Measurements from ENCODE around the gene MYO5B.

MYO5B gene

GRCh38 chr18:50188652-50189051 is 6.3 kb downstream of the MYO5B start:
- DNase-seq (ENCODE audit: low read depth): no peak

DNA sequence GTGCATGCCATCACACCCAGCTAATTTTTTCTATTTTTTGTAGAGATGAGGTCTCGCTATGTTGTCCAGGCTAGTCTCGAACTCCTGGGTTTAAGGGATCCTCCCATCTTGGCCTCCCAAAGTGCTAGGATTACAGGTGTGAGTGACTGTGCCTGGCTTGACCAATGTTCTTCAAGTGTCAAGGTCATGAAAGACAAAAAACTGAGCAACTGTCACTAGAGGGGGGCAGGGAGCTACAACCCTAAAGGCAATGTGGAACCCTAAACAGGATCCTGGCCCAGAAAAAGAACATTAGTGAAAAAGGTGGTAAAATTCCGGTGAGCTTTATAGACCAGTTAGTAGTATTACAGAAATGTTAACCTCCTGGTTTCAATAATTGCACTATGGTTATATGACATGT is 7.3 kb downstream of the MYO5B start:
- DNase-seq (ENCODE audit: low read depth): no peak

GRCh38 chr18:50186385-50186784 is 8.6 kb downstream of the MYO5B start:
- no peak for DNase-seq (ENCODE audit: low read depth)

- no peak for DNase-seq (ENCODE audit: low read depth)
Measured at GRCh38 chr18:50183556-50183955, 11.4 kb downstream of the MYO5B start.

DNA sequence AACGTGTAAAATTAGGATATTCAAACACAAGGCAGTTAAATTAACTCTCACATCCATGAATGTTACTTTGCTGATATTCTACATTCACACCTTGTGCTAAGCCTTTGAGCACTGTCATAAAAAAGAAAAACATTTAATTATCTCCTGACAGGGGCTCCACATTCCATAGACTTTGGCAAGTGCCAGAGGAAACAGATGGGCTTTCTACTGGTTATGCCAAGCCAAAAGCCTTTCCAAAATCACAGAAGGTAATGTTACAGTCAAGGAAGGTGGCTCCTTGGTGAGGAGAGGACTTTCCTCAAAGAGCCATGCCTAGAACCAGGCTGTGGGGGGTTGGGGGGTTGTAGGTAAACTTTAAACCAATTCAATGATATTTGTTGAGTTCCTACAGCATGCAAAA is 12.4 kb downstream of the MYO5B start:
- no peak for DNase-seq (ENCODE audit: low read depth)

DNA sequence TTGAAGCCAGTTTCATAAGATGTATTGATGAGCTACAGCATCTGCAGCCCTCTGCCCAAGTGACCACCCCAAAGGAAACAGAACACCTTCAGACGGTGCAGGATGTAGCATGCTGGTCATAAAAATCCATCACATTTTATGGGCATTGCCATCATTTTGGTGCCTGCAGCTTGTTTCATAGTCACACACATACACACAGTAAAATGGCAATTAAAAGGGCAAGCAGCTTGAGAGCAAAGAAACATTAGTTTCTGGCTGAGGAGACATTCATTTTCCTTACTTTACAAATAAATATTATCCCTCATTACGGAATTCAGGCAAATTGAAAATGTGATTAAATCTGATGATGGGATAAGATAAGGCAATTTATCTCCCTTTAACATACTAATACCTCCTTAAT is 13.4 kb downstream of the MYO5B start:
- no peak for DNase-seq (ENCODE audit: low read depth)

- DNase-seq (ENCODE audit: low read depth): no peak
Measured at GRCh38 chr18:50179465-50179864, 15.5 kb downstream of the MYO5B start.

DNA sequence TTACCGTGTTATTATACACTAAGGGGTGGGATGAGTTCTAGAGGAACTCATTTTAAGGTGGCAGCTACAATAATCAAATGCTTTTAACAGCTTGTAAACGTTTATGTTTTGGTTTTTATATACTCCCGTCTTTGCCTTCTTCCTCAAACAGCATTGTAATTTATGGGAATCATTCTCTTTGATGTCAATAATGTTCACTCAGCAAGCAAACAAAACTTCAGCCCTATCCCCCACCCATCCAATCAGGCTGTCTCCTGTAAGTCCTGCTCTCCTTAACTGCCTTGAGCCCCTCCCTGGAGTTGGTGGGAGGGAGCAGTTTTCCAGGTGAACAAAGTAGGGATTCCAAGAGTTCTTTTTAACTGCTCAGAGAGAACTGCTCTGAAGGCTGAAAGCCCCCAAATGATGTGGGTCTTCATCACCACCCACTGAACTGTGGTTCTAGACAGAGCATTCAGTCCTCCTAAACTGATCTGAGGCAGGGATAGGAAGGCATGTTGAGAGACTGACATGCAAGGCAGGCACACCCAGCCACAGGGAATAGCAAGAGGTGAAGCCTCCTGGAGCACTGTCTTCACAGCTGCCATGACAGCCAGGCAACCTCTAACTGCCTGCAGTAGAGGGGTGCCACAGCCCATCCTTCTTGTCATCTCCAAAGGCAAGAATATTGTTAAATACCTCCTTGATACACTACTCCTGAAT is 17.5 kb downstream of the MYO5B start:
- DNase-seq (ENCODE audit: low read depth): no peak

DNA sequence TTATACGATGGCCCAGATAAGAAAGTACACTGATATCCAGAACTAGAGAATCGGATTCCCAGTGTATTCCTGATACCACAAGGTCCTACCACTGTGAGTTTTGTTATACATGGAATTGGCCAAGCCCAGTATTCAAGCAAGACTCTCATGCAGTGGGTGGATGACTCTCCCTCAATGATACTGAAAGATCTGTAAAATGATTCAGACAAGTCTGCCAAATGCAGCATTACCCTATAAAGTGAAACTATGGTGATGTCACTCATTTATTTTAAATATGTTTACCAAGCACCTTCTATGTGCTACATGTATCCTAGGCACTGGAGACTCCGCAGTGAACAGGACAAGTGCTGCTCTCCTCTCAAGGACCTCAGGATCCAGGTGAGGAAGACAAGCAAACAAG is 22.6 kb downstream of the MYO5B start:
- DNase-seq (ENCODE audit: low read depth): no peak

DNA sequence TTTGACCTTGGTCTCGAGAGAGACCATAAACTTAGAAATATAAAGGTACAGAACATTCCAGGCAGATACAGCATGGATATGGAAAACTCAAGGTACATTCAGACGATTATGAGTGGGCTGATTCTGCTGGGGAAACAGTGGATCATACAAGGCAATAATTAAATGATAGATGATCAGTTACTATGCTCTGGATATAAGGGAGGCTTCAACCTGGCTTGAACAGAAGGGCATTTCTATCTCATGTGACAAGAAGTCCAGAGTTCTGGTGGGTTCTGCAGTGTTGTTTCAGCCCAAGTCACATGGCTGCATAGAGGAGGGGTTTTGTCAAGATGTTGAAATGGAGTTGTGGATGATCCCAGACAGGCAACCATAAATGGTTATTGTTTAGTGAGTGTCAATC is 23.5 kb downstream of the MYO5B start:
- no peak for DNase-seq (ENCODE audit: low read depth)

DNA sequence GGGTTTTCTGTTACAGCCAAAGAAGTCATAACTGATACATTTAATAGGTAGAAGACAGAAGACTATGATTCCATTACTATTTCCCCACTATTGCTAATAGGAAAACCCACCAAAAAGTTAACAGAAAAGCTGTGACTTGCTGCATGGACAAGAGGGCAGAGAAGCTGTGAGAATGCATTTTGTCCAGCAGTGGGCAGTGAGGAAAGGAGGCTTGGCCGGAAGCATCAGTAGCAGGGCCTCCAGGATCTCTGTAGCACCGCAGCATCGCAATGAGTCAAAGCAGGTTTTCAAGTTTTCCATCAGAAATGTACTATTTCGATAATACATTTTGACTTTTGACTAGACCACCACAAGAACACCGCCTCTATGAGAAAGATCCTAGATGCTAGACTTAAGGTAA is 24.9 kb downstream of the MYO5B start:
- DNase-seq (ENCODE audit: low read depth): no peak

GRCh38 chr18:50169149-50169548 is 25.8 kb downstream of the MYO5B start:
- no peak for DNase-seq (ENCODE audit: low read depth)

- DNase-seq (ENCODE audit: low read depth): no peak
Measured at GRCh38 chr18:50167966-50168365, 27.0 kb downstream of the MYO5B start.

DNA sequence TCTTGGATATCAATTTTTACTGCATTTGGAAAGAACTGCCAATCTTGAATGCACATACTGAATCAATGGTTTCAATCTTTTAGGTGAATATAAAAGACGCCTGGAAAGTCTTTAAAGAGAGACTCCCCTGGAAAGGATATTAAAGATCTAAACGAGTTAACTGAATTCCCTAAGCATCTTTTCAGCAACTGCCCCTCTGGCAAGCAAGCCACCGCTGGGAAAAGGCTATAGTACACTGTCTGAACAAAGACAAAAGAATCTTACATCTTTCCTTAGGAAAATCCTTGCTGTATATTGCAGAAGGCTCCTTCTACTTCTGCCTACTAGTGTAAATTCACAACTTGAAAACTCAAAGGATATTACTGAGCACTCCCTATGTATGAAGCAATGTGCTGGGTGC is 28.0 kb downstream of the MYO5B start:
- DNase-seq (ENCODE audit: low read depth): no peak

DNA sequence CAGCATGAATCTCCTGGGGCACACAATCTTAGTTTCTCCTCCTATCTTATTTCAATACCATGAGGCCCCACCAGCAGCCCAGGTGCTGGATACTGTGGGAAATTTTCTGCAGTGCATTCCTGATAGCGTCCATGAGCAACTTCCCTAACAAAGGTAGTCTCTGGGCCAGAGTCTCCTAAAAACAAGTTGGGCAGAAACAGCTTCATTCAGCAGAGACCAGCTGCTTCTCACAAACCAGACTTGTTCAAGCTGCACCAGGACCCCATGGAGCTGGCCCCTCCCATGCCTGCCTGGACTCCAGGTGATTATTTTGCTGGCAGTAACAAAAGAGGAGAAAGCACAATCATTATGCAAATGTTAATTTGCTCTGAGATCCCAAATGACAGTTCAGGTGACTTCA is 31.4 kb downstream of the MYO5B start:
- no peak for DNase-seq (ENCODE audit: low read depth)

- peak; percentile 40 for DNase-seq (ENCODE audit: low read depth)
Measured at GRCh38 chr18:50162486-50163304, 32.3 kb downstream of the MYO5B start.

DNA sequence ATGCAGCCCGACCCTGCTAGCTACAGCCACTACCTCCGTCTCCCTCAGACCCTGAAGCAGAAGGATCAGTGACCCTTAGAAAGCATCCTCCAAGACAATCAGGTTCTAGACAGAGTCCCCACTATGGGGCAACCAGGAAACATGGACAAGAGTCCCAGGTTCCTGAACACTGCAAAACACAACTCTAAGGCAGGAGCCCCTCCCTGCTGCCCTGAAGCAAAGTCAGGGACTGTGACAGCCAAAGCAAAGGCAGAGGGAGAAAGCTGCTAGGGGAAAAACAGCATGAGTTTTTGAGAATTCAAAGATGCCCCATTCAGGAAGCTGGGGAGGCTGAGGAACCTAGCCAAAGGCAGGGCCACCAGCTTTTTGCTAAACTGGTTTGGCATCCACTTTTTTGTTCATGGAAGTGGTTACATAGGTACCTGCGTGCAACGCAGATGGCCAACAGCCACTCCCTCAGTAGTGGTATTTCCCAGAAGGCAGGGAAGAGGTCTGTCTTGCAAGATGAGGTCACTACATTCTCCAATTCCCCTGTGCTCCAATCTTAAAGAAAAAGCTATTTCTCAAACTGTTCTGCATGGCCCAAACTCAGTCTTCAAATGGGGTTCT is 33.2 kb downstream of the MYO5B start:
- peak; percentile 9 for DNase-seq (ENCODE audit: low read depth)

DNA sequence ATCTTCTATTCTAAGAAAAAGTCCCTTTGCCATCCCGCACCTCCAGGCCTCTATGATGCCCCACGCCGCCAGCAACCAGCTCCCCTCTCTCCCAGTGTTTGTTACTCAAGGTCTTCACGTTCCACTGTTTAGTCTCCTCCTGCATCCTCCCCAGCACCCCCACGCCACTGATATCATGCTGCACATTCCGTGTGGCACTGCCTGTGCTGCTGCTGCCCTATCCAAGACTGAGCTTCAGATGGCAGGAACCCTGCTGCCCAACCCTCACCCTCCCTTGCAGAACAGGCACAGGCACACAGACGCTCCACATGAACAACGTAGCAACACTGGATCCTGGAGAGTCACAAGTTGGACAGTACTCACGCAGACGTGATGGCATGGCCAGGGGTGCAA is 35.3 kb downstream of the MYO5B start:
- DNase-seq (ENCODE audit: low read depth): no peak

DNA sequence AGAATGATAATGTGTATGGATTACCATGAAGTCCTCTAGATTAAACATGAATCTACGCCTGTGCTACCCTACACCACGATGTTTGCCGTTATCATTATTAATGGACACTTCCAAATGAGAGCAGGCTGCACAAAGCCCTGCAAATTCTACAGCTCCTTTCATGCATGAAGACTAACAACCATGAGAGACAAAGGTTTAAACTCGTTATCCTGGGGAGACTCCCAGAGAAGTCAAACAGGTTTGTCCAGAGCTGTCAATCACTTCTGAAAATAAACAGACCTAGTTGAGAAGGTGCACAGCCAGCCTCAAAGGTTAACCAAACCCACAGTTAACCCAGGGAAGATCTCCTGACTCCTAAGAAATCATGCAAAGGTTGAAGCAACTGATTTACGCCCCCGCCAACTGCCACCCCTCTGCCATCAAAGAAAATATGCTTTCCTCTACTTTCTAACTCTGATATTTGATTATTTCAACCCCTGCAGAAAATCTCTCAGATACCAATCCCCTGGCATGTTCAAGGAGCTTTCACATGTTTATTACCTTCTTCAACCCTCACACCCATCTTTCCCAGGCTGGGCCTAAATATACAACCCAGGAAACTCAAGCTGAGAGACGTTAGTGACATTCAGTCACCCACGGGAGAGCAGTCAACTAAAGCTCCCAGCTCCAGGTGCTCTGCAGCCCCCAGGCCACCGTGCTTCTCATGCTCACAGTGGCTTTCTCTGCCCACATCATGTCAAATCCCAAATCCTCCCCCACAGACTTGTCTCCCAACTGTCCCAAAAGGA is 35.9 kb downstream of the MYO5B start:
- DNase-seq (ENCODE audit: low read depth): no peak

DNA sequence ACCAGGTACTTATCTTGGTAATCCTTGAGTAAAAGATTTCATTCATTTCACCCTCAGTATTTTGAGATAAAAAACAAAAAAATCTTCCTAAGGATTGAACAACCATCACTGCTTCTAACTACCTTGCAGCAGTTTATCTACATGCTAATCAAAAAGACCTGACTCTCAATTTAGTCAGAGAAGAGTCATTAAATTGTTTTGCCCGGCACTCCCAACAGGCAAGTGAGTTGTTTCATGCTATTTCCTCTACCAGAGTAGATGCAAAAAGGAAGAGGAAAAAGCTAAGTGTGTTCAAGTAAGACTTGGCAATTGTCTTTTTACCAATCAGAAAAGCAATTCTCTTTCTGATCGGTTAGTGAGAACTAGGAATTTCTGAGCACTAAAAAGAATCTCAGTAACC is 39.5 kb downstream of the MYO5B start:
- no peak for DNase-seq (ENCODE audit: low read depth)

DNA sequence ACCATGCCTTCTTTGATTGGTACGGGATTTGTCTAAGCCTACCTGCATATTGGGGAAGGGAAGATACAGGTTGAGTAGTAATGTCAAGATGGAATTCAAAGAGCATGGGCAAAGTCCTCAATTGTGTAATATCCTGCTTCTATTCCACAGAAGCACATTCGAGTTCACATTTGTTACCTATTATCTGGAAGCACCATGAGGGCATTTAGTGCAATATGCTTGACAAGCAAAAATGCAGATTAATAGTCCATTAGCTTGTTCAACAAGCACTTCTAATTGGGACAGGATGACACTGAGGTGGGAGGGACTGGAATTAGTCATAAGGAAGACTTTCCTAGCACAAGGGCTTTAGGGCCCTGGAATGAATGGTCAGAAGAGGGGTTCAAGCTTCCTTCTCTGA is 40.5 kb downstream of the MYO5B start:
- no peak for DNase-seq (ENCODE audit: low read depth)

DNA sequence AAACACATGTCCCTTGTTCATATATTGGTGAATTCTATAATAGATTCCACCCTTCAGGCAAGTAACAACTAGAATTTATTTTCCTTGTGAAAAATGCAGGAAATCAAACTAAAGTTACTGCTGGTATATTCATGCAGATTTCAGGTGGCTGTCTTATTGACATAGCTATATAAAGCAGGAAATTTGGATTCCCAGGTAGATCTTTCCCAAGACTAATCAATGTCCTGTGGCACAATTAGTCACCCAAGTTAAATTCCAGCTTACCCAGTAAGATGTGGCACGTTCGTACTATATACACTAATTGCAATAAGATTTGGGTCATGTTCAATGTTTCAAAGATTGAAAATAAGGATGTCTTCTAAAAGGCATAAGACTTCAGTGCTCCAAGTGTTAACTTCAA is 42.0 kb downstream of the MYO5B start:
- DNase-seq (ENCODE audit: low read depth): no peak

GRCh38 chr18:50151926-50152325 is 43.0 kb downstream of the MYO5B start:
- DNase-seq (ENCODE audit: low read depth): peak; percentile 30
